Parathyroid adenoma (tissue), 2 donors: ENCODE results near the gene RYR1.
"Not testable (repeated sequence)": the region's sequence is repeated elsewhere in the genome, so short reads cannot be mapped to it uniquely, and the experiment has no call there.

Experiments
- H2AFZ ChIP-seq: fragments of 300-600 bp; sonication (generic); one replicate; pipeline ENCODE4 v1.7.0; 2017; ENCODE audit warnings: antibody characterized with exemption, mild to moderate bottlenecking
- H3K27ac ChIP-seq: fragments of 300-600 bp; sonication (generic); one replicate; pipeline ENCODE4 v1.7.0; 2017
- H3K27me3 ChIP-seq: fragments of 300-600 bp; sonication (generic); one replicate; pipeline ENCODE4 v1.7.0; 2017; ENCODE audit warnings: low read length; ENCODE audit not compliant: control insufficient read depth, insufficient read depth
- H3K36me3 ChIP-seq: fragments of 300-600 bp; sonication (generic); one replicate; pipeline ENCODE4 v1.7.0; 2017; ENCODE audit warnings: low read length; ENCODE audit not compliant: control insufficient read depth, insufficient read depth
- H3K4me1 ChIP-seq: fragments of 300-600 bp; sonication (generic); one replicate; pipeline ENCODE4 v1.7.0; 2017; ENCODE audit warnings: control low read depth
- H3K4me2 ChIP-seq: fragments of 300-600 bp; sonication (generic); one replicate; pipeline ENCODE4 v1.7.0; 2017; ENCODE audit warnings: low read length
- H3K4me3 ChIP-seq: fragments of 300-600 bp; sonication (generic); one replicate; pipeline ENCODE4 v1.7.0; 2017; ENCODE audit warnings: low read depth, low read length
- H3K79me2 ChIP-seq: fragments of 300-600 bp; sonication (generic); one replicate; pipeline ENCODE4 v1.7.0; 2017; ENCODE audit warnings: control low read depth
- H3K9ac ChIP-seq: fragments of 300-600 bp; sonication (generic); one replicate; pipeline ENCODE4 v1.7.0; 2017; ENCODE audit warnings: mild to moderate bottlenecking
- H3K9me3 ChIP-seq: fragments of 300-600 bp; sonication (generic); one replicate; pipeline ENCODE4 v1.7.0; 2017; ENCODE audit warnings: low read length; ENCODE audit not compliant: control insufficient read depth
- CTCF ChIP-seq: fragments of 300-600 bp; sonication (generic); IDR thresholded peaks from one replicate; pipeline ENCODE4 v1.7.0; 2017; ENCODE audit warnings: antibody characterized with exemption, mild to moderate bottlenecking
- donor health status: primary hyperparathyroidism.

RYR1 gene

DNA sequence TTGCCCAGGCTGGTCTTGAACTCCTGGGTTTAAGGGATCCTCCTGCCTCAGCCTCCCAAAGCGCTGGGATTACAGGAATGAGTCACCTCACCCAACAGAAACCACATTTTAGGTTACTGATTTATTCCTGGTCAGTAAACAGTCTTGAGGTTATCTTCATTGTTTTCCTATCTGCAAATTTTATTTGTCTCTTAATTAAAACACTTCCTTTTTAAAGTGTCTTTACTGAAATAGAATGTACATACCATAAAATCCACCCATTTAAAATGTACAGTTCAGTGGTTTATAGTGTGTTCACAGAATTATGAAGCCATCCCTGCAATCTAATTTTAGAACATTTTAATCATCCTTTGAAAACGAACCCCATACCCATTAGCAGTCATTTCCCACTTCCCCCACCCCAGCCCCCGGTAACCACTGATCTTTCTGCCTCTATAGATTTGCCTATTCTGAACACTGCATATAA is 121.2 kb downstream of the RYR1 start:
- Histone ChIP-seq H3K4me1 (no peaks in the 10 kb centered on the region), H3K9me3 (no peaks in the 10 kb centered on the region), H3K4me2 (no peak overlapping the region), H3K27me3 (no peaks in the 10 kb centered on the region), H3K27ac (no peak overlapping the region), H3K9ac (no peak overlapping the region), H3K36me3 (no peaks in the 10 kb centered on the region), H3K79me2 (no peaks in the 10 kb centered on the region), H3K4me3 (no peak overlapping the region), H2AFZ (no peak overlapping the region)
- TF ChIP-seq CTCF, result no peak

DNA sequence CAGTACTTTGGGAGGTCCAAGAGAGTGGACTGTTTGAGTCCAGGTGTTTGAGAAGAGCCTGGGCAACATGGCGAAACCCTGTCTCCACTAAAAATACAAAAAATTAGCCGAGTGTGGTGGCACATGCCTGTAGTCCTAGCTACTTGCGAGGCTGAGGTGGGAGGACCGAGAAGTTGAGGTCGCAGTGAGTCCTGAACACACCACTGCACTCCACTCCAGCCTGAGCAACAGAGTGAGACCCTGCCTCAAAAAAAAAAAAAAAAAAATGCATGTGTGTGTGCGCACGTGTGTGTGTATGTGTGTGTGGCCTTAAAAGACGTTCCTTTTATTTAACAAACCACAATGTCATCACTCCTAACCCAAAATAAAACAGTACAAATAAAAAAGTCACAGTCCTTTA is 121.7 kb downstream of the RYR1 start:
- TF ChIP-seq CTCF, result no peak
- no peaks in the 10 kb centered on the region for H3K79me2 ChIP-seq
- no peaks in the 10 kb centered on the region for H3K27me3 ChIP-seq
- H3K4me1 ChIP-seq, result no peaks in the 10 kb centered on the region
- H3K9ac ChIP-seq, result no peak overlapping the region
- H2AFZ ChIP-seq, result no peak overlapping the region
- H3K4me3 ChIP-seq, result no peak overlapping the region
- H3K36me3 ChIP-seq, result no peaks in the 10 kb centered on the region
- H3K9me3 ChIP-seq, result no peaks in the 10 kb centered on the region
- no peak overlapping the region for H3K27ac ChIP-seq
- H3K4me2 ChIP-seq, result no peak overlapping the region

- no peak for TF ChIP-seq CTCF
- Histone ChIP-seq H2AFZ (no peak overlapping the region), H3K4me3 (no peak overlapping the region), H3K27ac (no peak overlapping the region), H3K27me3 (no peaks in the 10 kb centered on the region), H3K9ac (no peak overlapping the region), H3K9me3 (no peaks in the 10 kb centered on the region), H3K36me3 (no peaks in the 10 kb centered on the region), H3K4me1 (no peaks in the 10 kb centered on the region), H3K79me2 (no peaks in the 10 kb centered on the region), H3K4me2 (no peak overlapping the region)
Measured at GRCh38 chr19:38556521-38557174, 123.2 kb downstream of the RYR1 start.

DNA sequence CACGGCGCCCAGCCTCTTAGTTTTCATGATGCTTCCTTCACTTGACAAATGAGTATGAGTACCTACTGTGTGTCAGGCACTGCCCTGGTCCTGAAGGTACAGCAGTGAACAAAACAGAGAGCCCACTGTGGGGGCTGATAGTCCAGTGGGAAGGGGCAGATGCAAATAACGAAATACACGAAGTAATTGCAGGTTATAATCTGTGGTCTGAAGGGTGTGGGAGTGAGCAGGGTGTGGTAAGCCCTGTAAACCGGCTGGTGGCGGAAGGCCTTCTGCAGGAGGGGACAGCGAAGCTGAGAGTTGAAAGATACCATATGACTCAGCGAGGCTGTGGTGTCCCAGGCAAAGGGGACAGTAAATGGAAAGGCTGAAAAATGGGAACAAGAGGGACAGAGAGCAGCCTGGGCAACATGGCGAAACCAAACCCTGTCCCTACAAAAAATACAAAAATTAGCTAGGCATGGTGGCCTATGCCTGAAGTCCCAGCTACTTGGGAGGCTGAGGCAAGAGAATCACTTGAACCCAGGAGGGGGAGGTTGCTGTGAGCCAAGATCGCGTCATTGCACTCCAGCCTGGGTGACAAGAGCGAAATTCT is 123.8 kb downstream of the RYR1 start:
- H2AFZ ChIP-seq, result no peak overlapping the region
- no peaks in the 10 kb centered on the region for H3K79me2 ChIP-seq
- H3K4me3 ChIP-seq, result no peak overlapping the region
- no peak overlapping the region for H3K4me2 ChIP-seq
- no peak overlapping the region for H3K27ac ChIP-seq
- H3K9me3 ChIP-seq, result no peaks in the 10 kb centered on the region
- H3K9ac ChIP-seq, result no peak overlapping the region
- H3K36me3 ChIP-seq, result no peaks in the 10 kb centered on the region
- TF ChIP-seq CTCF, result no peak
- H3K27me3 ChIP-seq, result no peaks in the 10 kb centered on the region
- H3K4me1 ChIP-seq, result no peaks in the 10 kb centered on the region

DNA sequence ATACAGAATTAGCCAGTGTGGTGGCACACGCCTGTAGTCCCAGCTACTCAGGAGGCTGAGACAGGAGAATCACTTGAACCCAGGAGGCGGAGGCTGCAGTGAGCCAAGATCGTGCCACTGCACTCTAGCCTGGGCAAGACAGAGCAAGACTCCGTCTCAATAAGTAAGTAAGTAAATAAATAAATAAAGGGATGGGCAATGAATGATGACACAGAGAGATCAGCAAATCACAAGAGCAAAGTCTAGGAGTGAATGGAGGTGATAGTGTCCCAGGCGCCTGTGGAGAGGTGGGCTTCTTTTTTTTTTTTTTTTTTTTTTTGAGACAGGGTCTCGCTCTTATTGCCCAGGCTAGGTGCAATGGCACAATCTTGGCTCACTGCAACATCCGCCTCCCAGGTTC is 125.4 kb downstream of the RYR1 start:
- not testable (repeated sequence) for H3K27ac ChIP-seq, H3K79me2 ChIP-seq, H3K4me3 ChIP-seq, H3K9ac ChIP-seq, H2AFZ ChIP-seq, H3K4me2 ChIP-seq, H3K36me3 ChIP-seq, H3K27me3 ChIP-seq, H3K4me1 ChIP-seq, H3K9me3 ChIP-seq
